HG02759 (cell line): ENCODE data around the gene THYN1.
A peak's percentile ranks its signal among the peaks of the same experiment; 100 is the strongest.

Experiments used
- ATAC-seq: cut with Tn5 transposase; IDR thresholded peaks from one replicate; pipeline ENCODE4 v1.9.1; 2021; ENCODE audit warnings: mild to moderate bottlenecking, moderate library complexity; ENCODE audit not compliant: unreplicated experiment

The THYN1 gene

DNA sequence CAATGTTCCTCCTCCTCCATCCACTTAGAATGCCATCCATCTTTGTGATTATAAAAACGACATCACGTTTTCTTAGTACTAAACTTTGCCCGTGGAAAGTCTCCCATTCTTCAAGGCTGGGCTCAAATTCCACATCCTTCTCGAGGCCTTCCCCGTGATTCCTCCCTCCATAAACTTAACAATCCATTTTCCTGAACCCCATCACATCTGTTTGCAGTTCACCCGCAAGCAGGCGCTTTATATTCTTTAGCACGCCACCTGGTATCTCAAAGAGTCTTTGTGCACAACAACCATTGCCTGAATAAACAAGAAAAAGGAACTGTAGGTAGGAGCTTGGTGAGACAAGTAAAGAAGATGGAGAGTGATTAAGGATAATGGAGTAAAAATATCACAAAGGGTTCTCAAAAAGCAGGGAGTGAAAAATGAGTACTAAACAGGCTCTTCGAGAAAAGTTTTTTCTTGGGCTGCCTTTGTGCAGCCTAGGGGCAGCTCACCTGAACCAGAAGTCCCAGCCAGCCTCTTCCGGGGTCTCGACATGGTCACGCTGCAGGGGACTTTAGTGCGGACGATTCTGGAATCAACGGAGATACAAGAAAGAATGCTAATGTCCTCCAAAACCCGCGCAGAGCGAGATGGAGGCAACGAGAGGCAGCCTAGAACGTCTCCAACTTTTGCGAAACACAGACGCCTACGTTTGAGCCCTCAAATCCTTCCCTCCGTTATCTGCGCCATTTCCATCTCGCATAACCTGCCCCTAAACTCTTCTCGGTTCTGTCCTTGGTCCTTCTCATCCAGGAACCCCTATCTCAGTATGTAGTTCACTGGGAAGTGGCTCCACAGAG, 585 bp downstream of the THYN1 start:
- peak; percentile 33 for ATAC-seq

DNA sequence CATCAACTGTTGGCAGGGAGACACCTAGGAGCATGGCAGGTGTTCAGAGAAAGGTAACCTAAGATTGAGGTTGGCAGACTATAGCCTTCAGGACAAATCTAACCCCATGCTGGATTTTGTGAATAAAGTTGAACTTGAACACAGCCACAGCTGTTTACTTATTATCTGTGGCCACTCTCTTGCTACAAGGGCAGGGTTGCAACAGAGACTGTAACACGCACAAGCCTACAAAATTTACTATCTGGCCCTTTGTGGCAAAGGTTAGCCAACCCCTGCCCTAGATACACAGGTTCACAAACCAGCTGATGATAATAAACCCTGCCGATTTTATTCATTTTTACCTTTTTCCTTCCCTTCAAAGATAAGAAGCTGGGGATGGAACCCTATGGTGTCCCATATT, 2.5 kb downstream of the THYN1 start:
- ATAC-seq: no peak

DNA sequence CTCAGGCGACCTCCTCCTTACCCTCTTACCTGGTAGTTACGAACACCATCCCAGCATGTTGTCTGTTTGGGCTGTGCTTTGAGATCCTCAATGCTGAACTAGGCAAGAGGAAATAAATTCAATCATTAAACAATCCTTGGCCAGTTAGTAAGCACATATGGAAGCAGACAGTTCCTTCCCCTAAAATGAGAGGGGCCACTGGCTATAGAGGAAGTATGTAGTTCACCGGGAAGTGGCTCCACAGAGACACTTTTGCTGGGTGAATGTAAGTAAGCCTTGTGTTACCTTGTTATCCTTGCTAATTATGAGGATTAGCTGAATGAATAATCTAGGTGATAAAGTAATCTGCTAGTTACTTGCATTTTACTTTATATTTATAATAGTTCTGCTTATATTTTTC, 2.9 kb downstream of the THYN1 start:
- ATAC-seq: no peak

DNA sequence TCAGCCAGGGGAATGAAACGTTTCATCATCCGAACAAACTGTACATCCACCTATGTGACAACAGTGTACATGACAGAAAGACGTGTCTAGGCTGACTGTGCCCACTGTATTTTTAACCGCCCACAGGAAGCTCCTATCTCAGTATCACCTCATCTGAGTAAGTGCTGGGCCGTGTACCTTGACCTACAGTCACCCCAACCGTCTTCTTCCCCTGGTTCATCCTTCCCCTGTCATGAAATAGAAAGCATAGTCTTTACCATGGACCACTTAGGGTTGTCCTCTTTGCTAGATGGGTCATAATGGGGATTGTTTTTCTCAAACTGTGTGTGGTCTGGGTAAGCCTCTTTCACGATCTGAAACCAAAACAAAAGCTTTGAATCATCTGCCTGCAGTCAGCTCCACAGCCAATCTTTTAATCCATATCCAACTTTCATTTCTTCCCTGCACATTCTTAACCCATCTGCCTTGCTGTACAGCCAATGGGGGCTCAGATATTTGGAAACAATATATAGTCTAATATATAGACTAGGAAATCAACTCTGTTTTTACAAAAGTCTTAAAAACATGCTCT, 4.2 kb downstream of the THYN1 start:
- no peak for ATAC-seq

DNA sequence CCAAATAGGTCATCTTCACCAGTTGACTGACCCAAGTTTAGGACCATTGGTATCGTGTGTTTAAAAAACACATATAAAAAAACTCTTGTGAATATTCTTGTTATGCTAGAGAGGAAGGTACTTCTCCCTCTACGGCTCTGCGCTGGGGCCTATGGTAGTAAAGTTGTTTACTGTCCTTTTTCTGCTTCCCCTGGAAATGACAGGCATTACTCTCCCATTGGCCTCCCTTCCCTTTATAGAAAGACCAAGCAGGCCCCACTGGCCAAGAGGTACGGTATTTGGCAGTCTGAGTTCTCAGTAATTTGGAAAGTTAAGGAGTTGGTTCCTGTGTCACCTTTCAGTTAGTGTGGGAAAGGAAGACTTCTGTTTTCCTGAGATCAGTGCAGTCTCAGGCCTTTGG, 6.5 kb downstream of the THYN1 start:
- ATAC-seq: no peak

DNA sequence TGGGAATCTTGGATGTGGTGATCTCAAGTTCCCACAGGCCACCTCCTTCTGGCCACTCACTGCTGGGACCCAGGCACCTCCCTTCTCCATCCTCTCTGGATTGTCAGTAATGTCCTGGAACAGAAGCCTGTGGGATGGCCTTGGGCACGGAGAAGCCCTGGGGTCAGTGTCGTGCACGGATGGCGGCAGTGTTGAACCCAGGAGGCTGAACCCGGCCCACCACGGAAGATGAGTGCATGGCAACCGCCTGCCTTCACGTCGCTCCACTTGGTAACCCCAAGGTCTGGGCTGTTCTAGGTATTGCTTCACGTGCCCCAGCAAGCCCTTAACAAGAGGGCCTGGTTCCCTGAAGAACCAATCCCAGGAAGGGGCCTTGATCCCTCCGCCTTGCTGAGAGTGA, 7.1 kb downstream of the THYN1 start:
- ATAC-seq: no peak

DNA sequence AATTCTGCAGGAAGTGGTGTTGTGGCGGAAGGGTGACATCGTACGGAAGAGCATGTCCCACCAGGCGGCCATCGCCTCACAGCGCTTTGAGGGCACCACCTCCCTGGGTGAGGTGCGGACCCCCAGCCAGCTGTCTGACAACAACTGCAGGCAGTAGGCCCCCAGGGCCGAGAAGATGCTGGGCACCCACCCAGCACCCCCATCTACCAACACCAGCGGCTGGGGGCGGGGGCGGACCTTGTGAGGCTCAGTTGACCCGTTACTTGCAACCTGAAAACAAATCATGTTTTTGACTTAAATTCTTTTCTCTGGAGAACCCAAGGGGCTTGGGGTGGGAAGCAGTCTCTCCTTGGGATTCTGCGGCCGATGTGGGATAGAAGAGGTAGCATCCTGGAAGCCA, 7.7 kb downstream of the THYN1 start:
- ATAC-seq: no peak

DNA sequence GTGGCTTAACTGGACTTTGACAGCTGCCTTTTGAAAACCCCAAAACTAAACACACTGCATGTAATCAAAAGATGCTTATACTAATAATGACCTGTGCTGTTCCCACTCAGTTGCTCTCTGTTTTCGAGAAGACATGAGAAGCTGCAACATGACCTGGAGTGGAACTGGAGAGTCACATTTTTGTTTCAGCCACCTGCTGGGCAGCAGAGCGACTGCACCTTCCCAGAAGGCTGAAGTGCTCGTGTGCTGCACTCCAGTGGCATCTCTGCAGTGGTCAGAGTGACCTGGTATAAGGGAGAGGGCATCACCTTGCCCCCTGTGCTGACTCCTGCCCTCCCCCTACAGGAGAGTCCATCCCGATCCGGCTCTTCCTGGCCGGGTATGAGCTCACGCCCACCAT, 8.6 kb downstream of the THYN1 start:
- ATAC-seq: peak; percentile 88

DNA sequence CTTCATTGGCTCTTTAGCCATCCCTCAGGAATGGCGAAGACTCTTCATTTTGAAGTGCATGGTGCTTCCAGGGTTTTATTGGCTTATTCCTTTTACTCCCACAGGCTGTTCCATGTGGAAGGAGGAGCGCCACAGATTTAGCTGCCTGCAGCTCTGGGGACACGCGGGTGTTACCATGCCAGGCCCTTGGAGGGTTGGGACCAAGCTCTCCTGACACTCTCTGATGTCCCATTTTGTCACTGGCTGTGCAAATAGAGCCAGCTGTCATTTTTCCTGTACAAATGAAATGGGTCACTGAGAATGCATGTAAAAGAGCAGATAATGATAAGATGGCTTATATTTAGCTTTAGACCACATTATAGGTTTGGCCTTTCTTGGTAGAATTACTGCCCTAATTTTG, 9.2 kb downstream of the THYN1 start:
- no peak for ATAC-seq

DNA sequence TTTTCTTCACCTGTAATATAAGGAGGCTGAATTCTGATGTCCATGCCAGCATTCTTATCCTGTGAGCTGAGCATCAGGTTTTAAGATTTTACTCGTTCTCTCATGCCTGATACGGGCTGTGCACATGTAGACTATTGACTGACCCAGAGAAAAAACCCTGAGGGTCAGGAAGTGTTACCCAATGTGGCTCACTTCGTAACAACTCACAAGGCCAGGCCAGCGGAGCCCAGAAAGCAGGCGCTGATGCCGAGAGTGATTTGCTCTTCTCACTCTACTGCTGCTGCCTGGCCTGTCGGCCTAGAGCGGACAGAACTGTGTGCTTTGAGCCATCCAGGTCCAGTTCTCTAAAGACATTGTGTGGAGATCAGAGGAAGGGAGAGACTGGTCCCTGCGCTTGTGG, 10.8 kb downstream of the THYN1 start:
- ATAC-seq: no peak

DNA sequence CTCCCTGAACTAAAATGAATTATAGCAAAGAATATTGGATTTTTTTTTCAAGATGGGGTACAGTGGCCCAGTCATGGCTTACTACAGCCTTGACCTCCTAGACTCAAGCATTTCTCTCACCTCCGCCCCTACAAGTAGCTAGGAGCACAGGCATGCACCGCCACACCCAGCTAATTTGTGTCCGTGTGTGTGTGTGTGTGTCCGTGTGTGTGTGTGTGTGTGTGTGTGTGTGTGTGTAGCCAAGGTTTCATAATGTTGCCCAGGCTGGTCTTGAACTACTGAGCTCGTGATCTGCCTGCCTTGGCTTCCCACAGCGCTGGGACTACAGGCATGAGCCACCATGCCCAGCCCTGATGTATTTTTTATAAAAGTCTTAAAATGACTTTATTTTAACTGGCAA, 12.6 kb downstream of the THYN1 start:
- no peak for ATAC-seq

DNA sequence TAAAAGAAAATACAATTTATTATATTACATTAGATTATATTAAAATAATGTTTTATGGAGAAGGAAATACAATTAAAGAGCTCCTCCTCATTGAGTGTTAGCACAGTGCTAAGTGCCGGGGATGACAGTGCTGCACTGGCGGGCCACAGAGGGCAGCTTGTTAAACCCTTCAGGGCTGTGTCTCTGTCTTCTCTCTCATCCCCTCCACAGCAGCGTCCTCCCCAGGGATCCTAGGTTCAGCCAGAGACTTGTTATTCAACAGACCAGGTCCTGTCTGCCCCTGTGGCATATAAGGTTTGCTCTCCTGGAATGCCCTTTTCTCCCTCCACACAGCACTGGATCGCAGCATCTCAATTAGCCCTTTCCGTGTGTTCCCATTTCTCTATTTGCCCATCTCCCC, 14.2 kb downstream of the THYN1 start:
- ATAC-seq: no peak

DNA sequence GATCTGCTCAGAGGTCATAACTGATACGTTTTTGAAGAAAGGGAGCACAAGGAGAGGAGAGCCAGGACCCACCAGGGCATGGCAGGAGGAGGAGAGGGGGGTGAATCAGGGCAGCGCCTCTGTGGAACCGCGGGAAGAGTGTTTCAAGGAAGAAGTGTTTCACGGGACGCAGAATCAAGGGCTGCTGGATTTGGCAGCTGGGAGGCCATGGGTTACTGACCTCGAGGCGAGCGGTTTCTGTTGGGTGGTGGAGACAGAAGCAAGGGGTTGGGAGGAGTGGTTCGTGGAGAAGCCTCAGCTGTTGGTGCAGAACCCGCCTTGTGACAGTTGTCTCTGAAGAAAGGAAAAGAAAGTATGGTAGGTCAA, 15.6 kb downstream of the THYN1 start:
- no peak for ATAC-seq

DNA sequence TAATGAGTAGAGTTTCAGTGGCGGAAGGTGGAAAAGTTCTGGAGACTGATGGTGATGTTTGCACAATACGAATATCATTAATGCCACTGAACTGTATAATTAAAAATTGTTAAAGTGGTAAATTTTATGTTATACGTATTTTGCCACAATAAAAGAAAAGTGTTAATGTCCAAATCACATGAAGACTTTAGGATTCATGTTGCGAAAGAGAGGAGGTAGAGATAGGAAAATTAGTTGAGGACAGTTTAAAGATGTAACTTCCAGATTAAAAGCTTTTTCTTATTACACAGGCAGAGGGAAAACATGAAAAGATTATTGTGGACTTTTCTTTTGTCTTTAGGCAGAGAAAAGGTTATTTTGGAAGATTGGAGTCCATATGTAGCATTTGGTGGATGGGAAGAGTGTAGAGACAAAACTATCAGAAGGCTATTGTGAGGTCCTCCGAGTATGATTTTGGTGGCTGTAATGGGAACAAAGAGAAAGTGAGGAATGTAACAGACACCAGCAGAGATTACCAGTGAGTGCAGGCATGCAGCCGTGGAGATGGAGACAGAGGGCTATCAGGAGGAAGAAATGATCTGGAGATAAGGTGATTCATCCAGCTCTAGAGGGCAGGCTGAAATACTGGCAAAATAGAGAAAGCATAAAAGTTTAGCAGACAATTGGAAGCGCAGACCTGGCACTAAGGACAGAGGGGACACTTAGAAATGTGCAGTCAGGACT, 16.2 kb downstream of the THYN1 start:
- ATAC-seq: no peak

DNA sequence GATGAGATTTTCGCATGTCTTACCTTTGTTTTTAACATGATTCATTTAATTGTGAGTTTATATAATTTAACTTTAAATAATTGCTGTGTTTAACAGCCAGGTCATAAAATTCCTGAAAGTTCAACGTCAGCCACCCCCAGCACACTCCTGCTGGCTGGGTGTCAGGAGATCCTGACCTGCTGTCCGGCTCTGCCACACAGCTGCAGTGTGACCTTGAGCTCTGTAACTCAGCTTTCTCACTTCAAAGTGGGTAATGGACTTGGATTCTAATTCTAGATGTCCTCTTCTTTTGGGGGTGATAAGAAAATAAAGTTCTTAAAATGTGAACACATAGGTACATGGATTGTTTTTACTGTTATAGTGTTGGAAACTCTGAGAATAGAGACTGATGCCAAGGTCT, 17.8 kb downstream of the THYN1 start:
- no peak for ATAC-seq

DNA sequence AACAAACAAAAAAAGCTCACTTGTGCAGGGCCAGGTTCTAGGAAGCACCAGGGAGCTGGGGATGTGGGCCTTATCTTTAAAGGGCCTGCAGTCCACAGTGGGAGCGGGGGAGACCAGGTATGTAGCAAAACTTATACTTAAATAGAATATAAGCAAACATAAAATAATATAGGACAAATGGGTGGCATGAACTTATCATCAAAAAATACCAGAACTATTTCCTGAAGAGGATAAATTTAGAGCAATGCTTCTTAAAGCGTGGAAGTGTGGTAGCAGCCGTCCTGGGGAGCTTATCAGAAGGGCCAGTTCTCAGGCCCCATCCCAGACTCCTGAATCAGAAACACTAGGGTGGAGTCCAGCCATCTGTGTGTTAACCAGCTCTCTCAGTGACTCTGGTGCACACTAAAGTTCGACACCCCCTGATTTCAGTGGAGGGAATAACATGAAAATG, 19.4 kb downstream of the THYN1 start:
- ATAC-seq: no peak

DNA sequence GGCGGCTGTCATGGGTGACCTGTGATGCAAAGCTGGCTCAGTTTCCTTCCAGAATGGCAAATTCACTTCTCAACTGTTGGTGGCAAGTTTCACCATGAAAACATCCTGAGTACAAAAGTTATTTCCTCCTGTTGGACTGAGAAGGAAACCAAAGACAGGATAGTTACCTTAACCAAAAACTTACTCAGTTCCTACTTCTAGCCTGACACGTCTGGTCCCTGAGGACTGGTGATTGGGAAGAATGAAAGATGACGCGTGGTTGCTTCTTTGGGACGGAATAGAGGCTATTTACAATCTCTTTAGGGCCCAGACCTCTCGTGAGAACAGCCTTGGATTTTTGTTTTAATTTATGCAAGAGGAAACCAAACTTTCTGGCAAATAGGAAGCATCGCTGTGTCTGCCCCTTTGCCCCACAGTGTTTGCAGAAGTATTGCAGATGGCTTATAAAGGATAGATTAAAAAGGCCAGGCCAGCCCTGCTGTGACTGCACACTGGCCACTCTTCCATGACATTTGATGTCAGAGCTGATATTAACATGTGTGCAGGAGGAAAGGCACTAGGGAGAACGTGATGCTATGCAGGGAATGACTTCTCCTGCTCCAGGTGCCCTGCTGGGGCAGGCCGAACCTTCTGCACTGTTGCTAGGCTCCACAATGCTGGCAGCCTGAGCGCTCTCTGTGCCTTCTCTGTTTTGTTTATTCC, 21.0 kb downstream of the THYN1 start:
- no peak for ATAC-seq

DNA sequence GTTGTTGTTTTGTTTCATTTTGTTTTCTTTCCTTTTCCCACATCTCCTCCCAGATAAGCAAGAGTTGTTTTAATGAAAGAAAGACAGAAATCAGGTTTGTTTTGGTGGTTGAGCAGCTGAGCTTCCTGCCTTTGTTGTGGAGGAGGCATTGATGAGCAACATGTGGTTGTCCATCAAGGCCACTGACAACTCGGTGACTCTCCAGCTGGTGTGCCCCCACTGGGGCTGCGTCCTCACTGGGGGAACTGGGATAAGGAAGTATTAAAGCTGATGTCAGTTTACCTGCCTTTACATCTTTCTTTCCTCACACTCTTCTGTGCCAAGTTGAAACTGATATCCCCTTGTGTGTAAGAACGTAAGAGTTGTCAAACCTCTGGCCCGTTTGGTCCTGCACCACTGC, 22.8 kb downstream of the THYN1 start:
- ATAC-seq: no peak

DNA sequence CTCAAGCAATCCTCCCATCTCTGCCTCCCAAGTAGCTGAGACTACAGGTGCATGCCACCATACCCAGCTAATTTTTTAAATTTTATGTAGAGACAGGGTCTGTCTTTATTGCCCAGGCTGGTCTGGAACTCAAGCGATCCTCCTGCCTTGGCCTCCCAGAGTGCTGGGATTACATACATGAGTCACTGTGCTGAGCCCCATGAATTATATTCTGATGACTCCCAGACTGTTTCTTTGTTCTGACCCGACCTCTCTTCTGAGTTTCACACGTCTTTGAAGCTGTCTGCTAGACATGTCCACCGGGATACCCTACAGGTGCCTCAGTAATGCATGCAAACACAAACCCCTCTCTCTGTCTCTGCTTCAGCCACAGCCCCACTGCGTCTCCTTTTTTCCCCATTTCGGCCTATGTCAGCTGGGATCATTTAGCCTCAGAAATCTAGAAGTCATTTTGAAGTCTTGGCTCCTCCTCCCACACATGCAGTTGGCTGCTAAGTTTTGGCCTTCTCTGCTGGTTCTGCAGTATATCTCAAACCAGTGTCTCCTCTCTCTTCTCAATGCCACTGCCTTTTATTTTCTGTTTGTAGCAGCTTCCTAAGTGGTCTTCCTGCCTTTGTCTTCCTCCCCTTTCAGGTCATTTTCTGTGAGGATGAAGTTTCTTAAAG, 23.9 kb downstream of the THYN1 start:
- ATAC-seq: no peak

DNA sequence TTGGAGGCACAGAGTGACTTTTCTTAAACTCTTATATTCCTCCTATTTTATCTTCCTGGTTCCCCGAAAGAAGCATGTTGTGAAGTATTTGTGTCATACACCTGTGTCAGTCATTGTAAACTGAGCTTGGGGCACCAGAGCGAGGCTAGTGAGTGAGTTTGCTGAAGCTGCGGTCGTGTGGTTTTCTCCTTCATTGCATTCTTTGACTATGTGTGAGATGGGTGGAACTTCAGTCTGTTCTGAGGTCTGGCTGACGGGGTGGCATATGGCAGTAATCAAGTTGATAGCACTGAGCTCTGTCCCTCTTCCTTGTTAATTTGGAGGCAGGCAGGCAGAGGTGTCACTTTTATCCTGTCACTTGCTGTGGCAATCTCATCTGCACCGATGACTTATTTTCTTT, 24.5 kb downstream of the THYN1 start:
- peak; percentile 56 for ATAC-seq

DNA sequence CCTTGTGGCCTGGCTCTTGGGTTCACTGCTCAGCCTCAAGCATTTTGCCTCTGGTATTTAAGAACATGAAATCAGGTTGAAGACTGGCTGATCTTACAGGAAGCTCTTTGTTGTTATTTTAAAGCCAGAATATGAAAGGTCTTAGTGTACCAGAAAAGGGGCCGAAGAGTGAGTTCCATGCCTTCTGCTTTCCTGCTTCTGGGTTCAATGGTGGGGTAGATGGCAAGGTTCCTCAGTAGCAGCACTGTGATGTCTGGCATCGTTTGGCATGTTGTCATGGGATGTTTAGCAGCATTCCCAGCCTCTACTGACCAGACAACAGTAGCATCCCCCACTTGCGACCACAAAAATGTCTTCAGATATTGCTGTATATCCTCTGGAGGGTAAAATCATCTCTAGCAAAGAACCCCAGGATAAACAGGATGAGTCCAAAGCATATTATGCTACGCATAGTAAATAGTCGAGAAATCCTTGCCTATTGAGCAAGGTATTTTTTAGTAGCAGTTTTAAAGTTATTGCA, 26.3 kb downstream of the THYN1 start:
- no peak for ATAC-seq
